IMR-90 (cell line): ENCODE measurements around the gene TRIO. TPM values are rescaled to one million over a fixed set of nuclear protein-coding genes. Genes with fewer than 3 reads are reported as not detected.

Experiments
- ATAC-seq: fragments of 200-7000 bp; cut with Tn5 transposase; 2 replicates; pipeline ENCODE4 v1.9.1; 2020; ENCODE audit warnings: low read depth, mild to moderate bottlenecking, moderate library complexity
- BruUV-seq: library from RNA; stranded (reverse); fragments of 400-500 nt; replicated peaks from 2 replicates; lab custom pipeline; 2021; lab: Mats Ljungman, UMichigan
- CTCF ChIA-PET: fragments of 300-600 bp; formaldehyde crosslinking; extraction: SDS; loops from one replicate; lab custom pipeline; 2021; ENCODE audit warnings: antibody characterized with exemption; lab: Yijun Ruan, JAX
- POLR2A ChIA-PET: fragments of 300-600 bp; sonication (Branson Sonifier 250); formaldehyde crosslinking; loops from one replicate; lab custom pipeline; 2022; ENCODE audit warnings: antibody characterized with exemption; ENCODE audit not compliant: unreplicated experiment; lab: Charles Lee
- DNase-seq: peaks from one replicate; pipeline ENCODE4 v3.0.0; 2013
- H2AFZ ChIP-seq: replicated peaks from 2 replicates; pipeline ENCODE3; 2013; ENCODE audit warnings: low read length, mild to moderate bottlenecking; ENCODE audit not compliant: poor library complexity
- H2AK5ac ChIP-seq: 2 replicates; pipeline ENCODE4 v1.6.1; 2013; ENCODE audit warnings: low read depth, low read length, inconsistent platforms
- H2AK9ac ChIP-seq: replicated peaks from 2 replicates; pipeline ENCODE3; 2013; ENCODE audit warnings: mild to moderate bottlenecking, low read depth, low read length, moderate library complexity; ENCODE audit not compliant: poor library complexity
- H2BK120ac ChIP-seq: 2 replicates; pipeline ENCODE4 v1.6.1; 2013; ENCODE audit warnings: low read depth, low read length, inconsistent platforms
- H2BK15ac ChIP-seq: 3 replicates; pipeline ENCODE4 v1.6.1; 2013; ENCODE audit warnings: low read depth, low read length, inconsistent platforms
- H2BK20ac ChIP-seq: 2 replicates; pipeline ENCODE4 v1.6.1; 2013; ENCODE audit warnings: low read depth, mild to moderate bottlenecking, inconsistent platforms, low read length, moderate library complexity
- H2BK5ac ChIP-seq: 2 replicates; pipeline ENCODE4 v1.6.1; 2013; ENCODE audit warnings: mild to moderate bottlenecking, low read depth, low read length, inconsistent platforms; ENCODE audit not compliant: poor library complexity, severe bottlenecking
- H3K14ac ChIP-seq: replicated peaks from 2 replicates; pipeline ENCODE4 v1.6.1; 2013; ENCODE audit warnings: low read depth, low read length, inconsistent platforms
- H3K18ac ChIP-seq: 2 replicates; pipeline ENCODE4 v1.6.1; 2013; ENCODE audit warnings: low read depth, low read length, control low read depth
- H3K23ac ChIP-seq: 2 replicates; pipeline ENCODE4 v1.6.1; 2013; ENCODE audit warnings: low read depth, low read length, inconsistent platforms
- H3K27ac ChIP-seq: 2 replicates; pipeline ENCODE4 v1.5.1; 2013; ENCODE audit warnings: mild to moderate bottlenecking, control low read depth, low read length; ENCODE audit not compliant: insufficient read depth
- H3K27me3 ChIP-seq: 2 replicates; pipeline ENCODE4 v1.6.1; 2013; ENCODE audit warnings: low read length; ENCODE audit not compliant: control insufficient read depth, insufficient read depth
- H3K36me3 ChIP-seq: 2 replicates; pipeline ENCODE4 v1.6.1; 2013; ENCODE audit warnings: low read length, mixed read lengths; ENCODE audit not compliant: control insufficient read depth, insufficient read depth
- H3K4ac ChIP-seq: 2 replicates; pipeline ENCODE4 v1.6.1; 2013; ENCODE audit warnings: low read depth, low read length, inconsistent platforms
- H3K4me1 ChIP-seq: 2 replicates; pipeline ENCODE4 v1.6.1; 2013; ENCODE audit warnings: low read length, mixed read lengths; ENCODE audit not compliant: control insufficient read depth, insufficient read depth
- H3K4me2 ChIP-seq: 2 replicates; pipeline ENCODE4 v1.6.1; 2013; ENCODE audit warnings: low read depth, mild to moderate bottlenecking, control low read depth, low read length, moderate library complexity
- H3K4me3 ChIP-seq: 2 replicates; pipeline ENCODE4 v1.5.1; 2013; ENCODE audit warnings: low read depth, mild to moderate bottlenecking, control low read depth, low read length, moderate library complexity; ENCODE audit not compliant: insufficient read depth
- H3K56ac ChIP-seq: 2 replicates; pipeline ENCODE4 v1.6.1; 2013; ENCODE audit warnings: low read length, inconsistent platforms; ENCODE audit not compliant: insufficient read depth; ENCODE audit errors: extremely low read depth
- H3K79me1 ChIP-seq, 2 experiments: 2 replicates each; pipeline ENCODE4 v1.6.1; 2013; ENCODE audit warnings: low read length in 2 of 2, inconsistent platforms in 1 of 2, low read depth in 1 of 2
- H3K9ac ChIP-seq: 2 replicates; pipeline ENCODE4 v1.6.1; 2013; ENCODE audit warnings: low read depth, low read length, control low read depth
- H3K9me1 ChIP-seq: 2 replicates; pipeline ENCODE4 v1.6.1; 2013; ENCODE audit warnings: low read length, inconsistent platforms; ENCODE audit not compliant: insufficient read depth
- H3K9me3 ChIP-seq: 2 replicates; pipeline ENCODE4 v1.6.1; 2013; ENCODE audit warnings: low read length; ENCODE audit not compliant: control insufficient read depth, insufficient read depth
- H4K20me1 ChIP-seq: 2 replicates; pipeline ENCODE4 v1.6.1; 2013; ENCODE audit warnings: low read length, inconsistent platforms; ENCODE audit not compliant: insufficient read depth
- H4K5ac ChIP-seq: 2 replicates; pipeline ENCODE4 v1.6.1; 2013; ENCODE audit warnings: mild to moderate bottlenecking, low read depth, low read length, control low read depth
- H4K8ac ChIP-seq, 2 experiments: 2 replicates each; pipeline ENCODE4 v1.6.1; 2013; ENCODE audit warnings: low read depth in 2 of 2, low read length in 2 of 2, control low read depth in 1 of 2, inconsistent platforms in 1 of 2
- H4K91ac ChIP-seq: 2 replicates; pipeline ENCODE4 v1.6.1; 2013; ENCODE audit warnings: low read depth, low read length, inconsistent platforms; ENCODE audit not compliant: insufficient read depth
- BHLHE40 ChIP-seq: fragments of 150-350 bp; IDR thresholded peaks from 2 replicates; pipeline ENCODE4 v1.6.1; 2016; ENCODE audit warnings: mild to moderate bottlenecking, low read depth, low read length
- CEBPB ChIP-seq: IDR thresholded peaks from 2 replicates; pipeline ENCODE4 v1.6.1; 2012; ENCODE audit warnings: low read depth, low read length, improper control_type of control experiment
- CHD1 ChIP-seq: IDR thresholded peaks from 2 replicates; pipeline ENCODE4 v1.6.1; 2012; ENCODE audit warnings: low read depth, low read length, improper control_type of control experiment
- CTCF ChIP-seq: conservative IDR thresholded peaks from 2 replicates; pipeline ENCODE4 v1.5.1; 2012; ENCODE audit warnings: mild to moderate bottlenecking, low read depth, low read length, improper control_type of control experiment
- ELK1 ChIP-seq: fragments of 150-350 bp; IDR thresholded peaks from 2 replicates; pipeline ENCODE4 v1.6.1; 2016; ENCODE audit warnings: low read depth, mild to moderate bottlenecking, low read length, moderate library complexity, borderline replicate concordance
- FOS ChIP-seq: fragments of 150-350 bp; IDR thresholded peaks from 2 replicates; pipeline ENCODE4 v1.6.1; 2016; ENCODE audit warnings: low read depth, low read length
- MAFK ChIP-seq: IDR thresholded peaks from 2 replicates; pipeline ENCODE4 v1.6.1; 2012; ENCODE audit warnings: low read depth, low read length, improper control_type of control experiment
- MAZ ChIP-seq: IDR thresholded peaks from 2 replicates; pipeline ENCODE4 v1.6.1; 2012; ENCODE audit warnings: low read depth, mild to moderate bottlenecking, low read length, improper control_type of control experiment, moderate library complexity, borderline replicate concordance
- MXI1 ChIP-seq: IDR thresholded peaks from 2 replicates; pipeline ENCODE4 v1.6.1; 2012; ENCODE audit warnings: low read depth, mild to moderate bottlenecking, low read length, moderate library complexity, borderline replicate concordance
- NFE2L2 ChIP-seq: fragments of 150-350 bp; IDR thresholded peaks from 2 replicates; pipeline ENCODE4 v1.6.1; 2016; ENCODE audit warnings: low read depth, mild to moderate bottlenecking, low read length
- POLR2A ChIP-seq: IDR thresholded peaks from 2 replicates; pipeline ENCODE4 v1.6.1; 2012; ENCODE audit warnings: mild to moderate bottlenecking, low read depth, low read length
- RAD21 ChIP-seq: IDR thresholded peaks from 2 replicates; pipeline ENCODE4 v1.6.1; 2012; ENCODE audit warnings: low read length, improper control_type of control experiment
- RCOR1 ChIP-seq: IDR thresholded peaks from 2 replicates; pipeline ENCODE4 v1.6.1; 2012; ENCODE audit warnings: mild to moderate bottlenecking, low read length, improper control_type of control experiment; ENCODE audit not compliant: insufficient replicate concordance
- RFX5 ChIP-seq: IDR thresholded peaks from 2 replicates; pipeline ENCODE4 v1.8.0; 2012; ENCODE audit warnings: low read depth, mild to moderate bottlenecking, low read length, moderate library complexity
- SMC3 ChIP-seq: fragments of 150-350 bp; IDR thresholded peaks from 2 replicates; pipeline ENCODE4 v1.6.1; 2016; ENCODE audit warnings: low read depth, mild to moderate bottlenecking, antibody characterized with exemption, low read length, moderate library complexity
- USF2 ChIP-seq: fragments of 150-350 bp; IDR thresholded peaks from 2 replicates; pipeline ENCODE4 v1.6.1; 2017; ENCODE audit warnings: mild to moderate bottlenecking, antibody characterized with exemption, low read length, low read depth
- WGBS, 2 experiments: methylation state at CpG; one replicate each; pipeline versions ENCODE4 v1.1.5 to v1.1.7; 2013; ENCODE audit warnings: missing lambda C conversion rate in 2 of 2; ENCODE audit not compliant: insufficient read length in 1 of 2; ENCODE audit errors: extremely low coverage in 2 of 2; 5-methylcytosine and 5-hydroxymethylcytosine counted together
- dilution Hi-C: fragments of 300-500 bp; cut with HindIII; formaldehyde crosslinking; loops from one replicate; pipeline ENCODE4 v1.14.3; 2018; ENCODE audit warnings: low sequenced_read_pairs; ENCODE audit not compliant: unreplicated experiment
- in situ Hi-C: fragments of 300-500 bp; cut with MboI; formaldehyde crosslinking; loops from 3 replicates; pipeline ENCODE4 v1.14.3; 2019; ENCODE audit warnings: low sequenced_read_pairs, inconsistent platforms, mixed read lengths
- intact Hi-C: fragments of 100-400 bp; cut with micrococcal nuclease; formaldehyde crosslinking; loops from 2 replicates; pipeline ENCODE4 v1.10.0; 2022
- polyA plus RNA-seq, 3 experiments: library from polyadenylated mRNA; depleted of rRNA; stranded (reverse); fragments of >200 nt; gene quantifications; 2 replicates each; pipeline ENCODE4 v1.2.3, GENCODE V29; 2012; ENCODE audit warnings: low replicate concordance in 1 of 3
- total RNA-seq: library from RNA; depleted of rRNA; stranded (reverse); fragments of >200 nt; gene quantifications from 2 replicates; pipeline ENCODE4 v1.2.3, GENCODE V29; 2012

TRIO gene
- total and polyA plus RNA-seq, 2 of the 4 experiments (the other 2 are of a cell fraction): 206 to 522 TPM

- CTCF ChIA-PET: no interaction called here
- TF ChIP-seq MAFK (no peak), CTCF (no peak), BHLHE40 (no peak), FOS (no peak), MXI1 (no peak), MAZ (no peak), RCOR1 (no peak), ELK1 (no peak), POLR2A (no peak), USF2 (no peak), NFE2L2 (no peak), SMC3 (no peak), RAD21 (no peak), CEBPB (no peak), CHD1 (no peak), RFX5 (no peak)
- peaks cover 43% of the 10 kb centered on the region for H3K9me1 ChIP-seq
- H2BK120ac ChIP-seq: no peak overlapping the region
- intact Hi-C loops: no loop called here
- peak overlapping the region; percentile 7 for H2BK5ac ChIP-seq
- no peak overlapping the region for H2BK15ac ChIP-seq
- H3K4me3 ChIP-seq: no peak overlapping the region
- no peak overlapping the region for H4K5ac ChIP-seq
- no peak overlapping the region for H4K91ac ChIP-seq
- 100% methylated on average over 1 of the region's 6 CpGs; no CpG with 5 or more reads in 1 of the 2 experiments for WGBS, 2 experiments
- no peak overlapping the region; the same call in 1 of the 2 replicates for H3K23ac ChIP-seq
- H3K4ac ChIP-seq: no peak overlapping the region
- DNase-seq (no peak), ATAC-seq (no peak)
- H3K9ac ChIP-seq: no peak overlapping the region
- no peaks in the 10 kb centered on the region for H3K27me3 ChIP-seq
- no peak overlapping the region for H3K14ac ChIP-seq
- H3K4me1 ChIP-seq: peaks cover 43% of the 10 kb centered on the region
- no peak overlapping the region for H2AFZ ChIP-seq
- peaks cover 27% of the 10 kb centered on the region for H3K36me3 ChIP-seq
- no peak overlapping the region for H3K4me2 ChIP-seq
- in situ Hi-C loops: no loop called here
- no peak overlapping the region for H2BK20ac ChIP-seq
- peaks cover 97% of the 10 kb centered on the region for H4K20me1 ChIP-seq
- BruUV-seq: no TSS peak
- H4K8ac ChIP-seq: 0 out of 4 replicates have a peak overlapping the region, but pooled peaks of 1 of the 2 experiments have one; percentile 9
- H3K18ac ChIP-seq: no peak overlapping the region
- dilution Hi-C loops: no loop called here
- no peak overlapping the region for H2AK9ac ChIP-seq
- POLR2A ChIA-PET: no interaction called here
- no peak overlapping the region for H2AK5ac ChIP-seq
- 0 out of 2 replicates have a peak overlapping the region, but pooled peaks have one; percentile 7 for H3K27ac ChIP-seq
- H3K56ac ChIP-seq: no peak overlapping the region
- no peaks in the 10 kb centered on the region for H3K9me3 ChIP-seq
- H3K79me1 ChIP-seq: peaks cover 0 to 78% of the 10 kb centered on the region in 2 experiments; a peak in 2 of 4 replicates
Measured at GRCh38 chr5:14223372-14223771, 80.2 kb downstream of the TRIO start.
